C4-2B (cell line): ENCODE data around the gene TLR10.

ENCODE experiments used
- ZFX ChIP-seq: fragments of 450-650 bp; IDR thresholded peaks from 2 replicates; pipeline ENCODE4 v1.6.1; 2017
- TF ChIP-seq, protein P1 (sequence below): fragments of 450-650 bp; conservative IDR thresholded peaks from 2 replicates; pipeline ENCODE4 v1.5.1; 2017; ENCODE audit warnings: mild to moderate bottlenecking

DNA sequence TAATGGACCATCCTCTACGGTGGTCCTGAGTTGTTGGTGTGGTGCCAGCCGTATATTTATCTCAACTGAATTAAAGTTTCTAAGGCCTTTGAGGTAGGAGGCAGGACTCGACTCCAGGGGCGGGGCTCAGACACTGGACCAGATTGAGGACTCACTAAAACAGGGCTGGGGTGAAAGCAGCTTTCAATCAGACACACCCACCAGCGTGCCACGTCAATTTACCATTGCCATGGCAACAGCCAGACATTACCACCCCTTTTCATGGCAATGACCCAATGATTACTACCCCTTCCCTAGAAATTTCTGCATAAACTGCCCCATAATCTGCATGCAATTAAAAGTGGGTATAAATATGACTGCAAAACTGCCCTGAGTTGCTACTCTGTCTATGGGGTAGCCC lies 28.5 kb upstream of the TLR10 start:
- TF ChIP-seq, protein P1, sequence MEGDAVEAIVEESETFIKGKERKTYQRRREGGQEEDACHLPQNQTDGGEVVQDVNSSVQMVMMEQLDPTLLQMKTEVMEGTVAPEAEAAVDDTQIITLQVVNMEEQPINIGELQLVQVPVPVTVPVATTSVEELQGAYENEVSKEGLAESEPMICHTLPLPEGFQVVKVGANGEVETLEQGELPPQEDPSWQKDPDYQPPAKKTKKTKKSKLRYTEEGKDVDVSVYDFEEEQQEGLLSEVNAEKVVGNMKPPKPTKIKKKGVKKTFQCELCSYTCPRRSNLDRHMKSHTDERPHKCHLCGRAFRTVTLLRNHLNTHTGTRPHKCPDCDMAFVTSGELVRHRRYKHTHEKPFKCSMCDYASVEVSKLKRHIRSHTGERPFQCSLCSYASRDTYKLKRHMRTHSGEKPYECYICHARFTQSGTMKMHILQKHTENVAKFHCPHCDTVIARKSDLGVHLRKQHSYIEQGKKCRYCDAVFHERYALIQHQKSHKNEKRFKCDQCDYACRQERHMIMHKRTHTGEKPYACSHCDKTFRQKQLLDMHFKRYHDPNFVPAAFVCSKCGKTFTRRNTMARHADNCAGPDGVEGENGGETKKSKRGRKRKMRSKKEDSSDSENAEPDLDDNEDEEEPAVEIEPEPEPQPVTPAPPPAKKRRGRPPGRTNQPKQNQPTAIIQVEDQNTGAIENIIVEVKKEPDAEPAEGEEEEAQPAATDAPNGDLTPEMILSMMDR = no peak
- no peak for TF ChIP-seq ZFX
